HUES6 (cell line): ENCODE data around the gene DCBLD1.

Experiments
- H3K27ac ChIP-seq: 2 replicates; pipeline ENCODE4 v1.7.0; 2013; ENCODE audit warnings: low read depth, mild to moderate bottlenecking, low read length, inconsistent platforms
- H3K27me3 ChIP-seq: 2 replicates; pipeline ENCODE4 v1.6.1; 2013; ENCODE audit warnings: low read length; ENCODE audit not compliant: control insufficient read depth, insufficient read depth
- H3K36me3 ChIP-seq: 2 replicates; pipeline ENCODE4 v1.6.1; 2013; ENCODE audit warnings: low read length; ENCODE audit not compliant: control insufficient read depth, insufficient read depth
- H3K4me1 ChIP-seq: 2 replicates; pipeline ENCODE4 v1.6.1; 2013; ENCODE audit warnings: low read length; ENCODE audit not compliant: control insufficient read depth, insufficient read depth
- H3K4me3 ChIP-seq: 2 replicates; pipeline ENCODE4 v1.5.1; 2013; ENCODE audit warnings: low read depth, low read length
- H3K9ac ChIP-seq: one replicate; pipeline ENCODE4 v1.6.1; 2013; ENCODE audit warnings: mild to moderate bottlenecking, low read length
- H3K9me3 ChIP-seq: 2 replicates; pipeline ENCODE4 v1.6.1; 2013; ENCODE audit warnings: low read depth, low read length; ENCODE audit not compliant: control insufficient read depth, insufficient read depth

Gene DCBLD1

DNA sequence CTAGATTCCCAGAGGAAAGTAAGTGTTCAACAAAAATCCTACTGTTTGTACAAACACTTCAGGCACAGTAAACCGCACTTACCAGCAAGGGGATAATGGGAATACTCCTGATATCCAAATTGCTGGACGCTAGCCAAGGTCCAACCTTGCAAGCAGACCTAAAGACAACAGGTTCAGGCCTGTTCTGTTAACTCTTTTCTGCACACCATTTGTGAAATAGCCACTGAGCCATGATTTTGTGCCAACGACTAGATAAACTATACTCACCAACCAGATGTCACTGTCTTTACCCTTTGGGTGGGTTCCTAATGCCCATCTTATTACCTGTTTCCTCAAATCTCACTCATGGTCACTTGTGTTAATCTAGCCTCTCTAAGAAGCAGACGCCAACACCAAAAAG is 76.3 kb downstream of the DCBLD1 start:
- Histone ChIP-seq H3K9ac (no peak overlapping the region), H3K9me3 (no peaks in the 10 kb centered on the region), H3K4me1 (peaks cover 5% of the 10 kb centered on the region; the same call in 1 of the 2 replicates), H3K27me3 (no peaks in the 10 kb centered on the region), H3K27ac (no peak overlapping the region), H3K4me3 (no peak overlapping the region), H3K36me3 (peaks cover 12% of the 10 kb centered on the region)

DNA sequence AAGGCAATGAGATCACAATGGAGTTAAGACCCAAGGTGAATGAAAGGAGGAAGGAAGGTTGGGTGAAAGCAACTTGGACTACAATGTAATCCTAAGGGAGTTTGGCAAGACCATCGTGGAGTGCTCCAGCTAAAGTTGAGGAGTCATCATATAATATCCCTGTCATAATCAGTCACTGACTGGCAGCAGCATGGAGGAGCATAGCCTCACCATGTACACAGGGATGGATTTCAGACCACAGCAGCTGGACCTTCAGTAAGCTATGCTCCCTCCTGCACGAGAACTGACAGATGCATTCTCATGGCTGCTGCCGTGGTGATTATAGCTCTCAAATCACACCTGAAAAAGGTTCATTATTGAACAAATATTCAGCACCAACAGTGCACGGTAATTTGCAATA is 76.8 kb downstream of the DCBLD1 start:
- no peaks in the 10 kb centered on the region for H3K27me3 ChIP-seq
- no peak overlapping the region for H3K27ac ChIP-seq
- H3K4me3 ChIP-seq = no peak overlapping the region
- no peaks in the 10 kb centered on the region for H3K9me3 ChIP-seq
- H3K36me3 ChIP-seq = peaks cover 12% of the 10 kb centered on the region
- no peak overlapping the region for H3K9ac ChIP-seq
- H3K4me1 ChIP-seq = peaks cover 4% of the 10 kb centered on the region; the same call in 1 of the 2 replicates

DNA sequence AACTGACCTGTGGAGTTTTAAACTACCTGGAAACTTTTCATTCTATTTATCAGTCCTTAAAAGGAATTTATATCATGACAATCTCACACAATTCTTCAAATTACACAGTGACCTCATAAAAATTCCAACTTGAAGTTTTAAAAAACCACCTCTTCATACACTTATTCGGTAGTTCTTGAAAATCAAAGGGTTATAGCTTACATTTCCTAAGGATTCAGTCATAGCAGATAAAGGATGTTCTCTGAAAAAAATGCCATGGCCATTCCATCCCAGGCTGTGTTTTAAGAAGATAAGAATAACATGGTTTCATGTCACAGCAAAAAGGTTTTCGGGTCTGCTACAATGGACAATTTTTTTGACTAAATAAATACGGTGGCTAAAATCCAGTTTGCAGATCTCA is 78.7 kb downstream of the DCBLD1 start:
- H3K9me3 ChIP-seq = no peaks in the 10 kb centered on the region
- peaks cover 28% of the 10 kb centered on the region for H3K36me3 ChIP-seq
- H3K27ac ChIP-seq = no peak overlapping the region
- no peak overlapping the region for H3K9ac ChIP-seq
- H3K27me3 ChIP-seq = no peaks in the 10 kb centered on the region
- no peak overlapping the region for H3K4me3 ChIP-seq
- no peaks in the 10 kb centered on the region for H3K4me1 ChIP-seq

DNA sequence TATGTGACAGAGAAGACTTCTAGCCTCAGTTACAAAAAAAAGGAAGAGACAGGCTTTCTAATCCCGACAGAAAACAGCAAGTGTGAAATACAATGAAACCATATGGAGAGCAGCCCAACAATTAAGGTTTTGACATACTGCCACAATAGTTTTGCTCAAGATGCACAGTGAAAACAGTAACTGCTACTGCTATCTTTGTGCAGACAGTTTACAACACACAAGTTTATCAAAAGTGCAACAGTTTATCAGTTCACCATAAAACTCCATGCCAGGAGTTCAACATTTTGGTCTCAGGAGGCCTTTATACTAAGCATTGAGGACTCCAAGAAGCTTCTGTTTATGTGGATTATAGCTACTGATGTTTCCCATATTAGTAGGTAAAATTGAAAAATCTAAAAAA is 82.2 kb downstream of the DCBLD1 start:
- Histone ChIP-seq H3K27ac (no peak overlapping the region), H3K9me3 (no peaks in the 10 kb centered on the region), H3K36me3 (peaks cover 55% of the 10 kb centered on the region), H3K9ac (no peak overlapping the region), H3K27me3 (no peaks in the 10 kb centered on the region), H3K4me1 (no peaks in the 10 kb centered on the region), H3K4me3 (no peak overlapping the region)

DNA sequence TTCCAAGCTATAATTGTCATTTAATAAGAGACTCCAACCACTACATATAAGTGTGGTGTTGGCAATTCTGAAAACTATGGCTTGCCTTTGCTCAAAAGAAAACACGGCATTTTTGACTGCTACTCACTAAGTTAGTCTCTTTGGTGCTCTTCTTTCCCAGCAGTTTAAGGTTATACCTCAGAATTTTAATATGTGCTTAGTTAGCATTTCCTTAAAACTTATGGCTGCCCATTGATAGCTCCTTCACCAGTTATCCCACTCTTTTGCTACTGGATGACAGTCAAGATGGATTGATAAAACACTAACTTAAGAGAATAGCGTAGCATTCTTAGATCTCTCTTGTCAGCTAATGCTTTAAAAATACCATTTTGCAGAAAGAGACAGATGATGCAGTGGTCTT is 85.8 kb downstream of the DCBLD1 start:
- Histone ChIP-seq H3K4me3 (no peak overlapping the region), H3K27me3 (no peaks in the 10 kb centered on the region), H3K4me1 (no peaks in the 10 kb centered on the region), H3K27ac (no peak overlapping the region), H3K36me3 (peaks cover 60% of the 10 kb centered on the region), H3K9me3 (no peaks in the 10 kb centered on the region), H3K9ac (no peak overlapping the region)

DNA sequence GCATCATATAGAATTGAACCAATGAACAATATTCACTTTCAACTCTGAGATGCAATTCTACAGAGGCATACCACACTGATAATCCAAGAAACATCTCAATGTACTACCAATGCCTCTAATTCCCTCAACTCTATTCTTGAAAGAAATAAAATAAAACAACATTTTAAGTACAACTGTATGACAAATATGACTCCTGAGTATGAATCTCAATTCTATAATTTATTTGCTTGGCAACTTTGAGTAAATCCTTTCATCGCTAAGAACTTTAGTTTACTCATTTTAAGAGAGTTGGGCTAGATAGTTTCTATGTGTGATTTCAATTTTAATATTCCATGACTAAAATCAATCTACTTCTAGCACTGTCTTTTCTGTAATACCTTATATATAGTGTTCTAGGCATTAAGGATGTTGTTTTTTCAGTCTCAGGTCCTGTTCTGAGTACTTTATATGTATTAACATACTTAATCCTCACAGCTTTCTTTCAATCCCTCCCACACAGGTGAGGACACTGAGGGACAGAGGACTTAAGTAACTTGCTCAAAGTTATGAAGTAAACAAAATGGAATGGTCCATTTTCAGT is 86.4 kb downstream of the DCBLD1 start:
- H3K4me1 ChIP-seq = no peaks in the 10 kb centered on the region
- H3K36me3 ChIP-seq = peaks cover 62% of the 10 kb centered on the region
- H3K27ac ChIP-seq = no peak overlapping the region
- H3K9ac ChIP-seq = no peak overlapping the region
- H3K27me3 ChIP-seq = no peaks in the 10 kb centered on the region
- H3K4me3 ChIP-seq = no peak overlapping the region
- no peaks in the 10 kb centered on the region for H3K9me3 ChIP-seq

DNA sequence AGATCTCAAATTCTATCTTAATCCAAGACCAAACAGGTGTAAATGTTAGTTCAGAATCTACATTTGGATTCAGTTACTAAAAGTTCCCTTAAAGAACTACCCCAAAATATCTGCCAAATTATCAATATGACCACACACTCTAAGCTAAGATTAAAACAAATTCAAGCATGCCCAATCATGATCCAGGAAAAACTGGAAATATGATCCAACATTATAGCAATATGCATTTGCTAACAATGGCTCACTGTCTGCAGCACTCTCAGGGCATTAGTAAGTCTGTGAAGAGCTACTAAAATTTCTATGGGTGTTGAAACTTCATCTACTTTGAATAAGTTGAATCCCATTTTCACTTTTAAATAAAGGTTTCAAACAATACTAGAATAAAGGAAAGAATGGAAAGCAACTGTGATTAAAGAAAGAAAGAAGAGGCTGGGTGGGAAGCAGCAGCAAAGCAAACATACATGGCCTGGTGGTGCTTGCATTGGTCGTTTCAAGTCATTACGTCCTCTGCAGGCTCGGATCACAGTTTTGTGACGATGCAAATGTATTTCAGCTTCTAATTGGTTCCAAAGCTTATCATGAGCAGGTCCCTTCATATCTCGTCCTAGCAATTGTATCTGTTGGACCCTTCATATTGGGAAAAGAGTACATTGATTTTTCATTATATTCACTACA is 90.7 kb downstream of the DCBLD1 start:
- Histone ChIP-seq H3K4me3 (no peak overlapping the region), H3K4me1 (no peaks in the 10 kb centered on the region), H3K9ac (no peak overlapping the region), H3K27me3 (no peaks in the 10 kb centered on the region), H3K27ac (no peak overlapping the region), H3K36me3 (peaks cover 52% of the 10 kb centered on the region), H3K9me3 (no peaks in the 10 kb centered on the region)

DNA sequence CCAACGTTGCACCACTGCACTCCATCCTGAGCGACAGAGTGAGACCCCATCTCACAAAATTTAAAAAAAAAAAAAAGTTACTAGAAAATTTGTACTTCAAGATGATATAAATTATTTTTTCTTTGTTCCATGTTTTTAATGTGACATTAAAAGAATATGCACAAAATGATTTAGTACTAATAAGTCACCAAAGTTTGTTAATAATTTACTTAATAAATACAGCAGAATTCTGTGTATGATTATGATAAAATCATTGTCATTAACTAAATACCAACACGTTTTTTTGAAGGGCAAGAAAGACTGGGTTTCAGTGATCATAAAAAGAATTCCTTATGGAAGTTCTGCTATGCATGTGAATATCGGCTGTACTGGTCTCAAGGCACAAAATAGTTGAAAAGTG is 91.7 kb downstream of the DCBLD1 start:
- Histone ChIP-seq H3K9ac (no peak overlapping the region), H3K36me3 (peaks cover 44% of the 10 kb centered on the region), H3K4me1 (no peaks in the 10 kb centered on the region), H3K27me3 (no peaks in the 10 kb centered on the region), H3K9me3 (no peaks in the 10 kb centered on the region), H3K4me3 (no peak overlapping the region), H3K27ac (no peak overlapping the region)

DNA sequence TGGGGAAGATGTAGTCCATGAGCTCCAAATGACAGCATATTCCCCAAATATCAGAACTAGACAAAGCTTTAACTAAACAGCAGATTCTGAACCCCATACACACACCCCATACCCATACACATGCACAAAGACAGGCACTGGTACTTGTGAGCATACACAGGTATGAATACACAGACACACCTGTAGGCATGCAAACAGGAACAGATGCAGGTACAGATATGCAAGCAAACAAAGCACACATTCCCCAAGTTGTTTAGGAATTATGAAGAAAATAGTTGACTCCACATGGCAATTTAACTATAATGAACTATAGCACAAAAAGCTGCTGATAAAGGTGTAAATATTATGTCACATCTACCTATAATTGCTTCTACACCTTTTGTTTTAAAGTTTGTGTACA is 103.2 kb downstream of the DCBLD1 start:
- H3K27ac ChIP-seq = no peak overlapping the region
- no peaks in the 10 kb centered on the region for H3K4me1 ChIP-seq
- H3K36me3 ChIP-seq = peaks cover 23% of the 10 kb centered on the region
- no peak overlapping the region for H3K4me3 ChIP-seq
- no peaks in the 10 kb centered on the region for H3K27me3 ChIP-seq
- H3K9ac ChIP-seq = no peak overlapping the region
- H3K9me3 ChIP-seq = no peaks in the 10 kb centered on the region

DNA sequence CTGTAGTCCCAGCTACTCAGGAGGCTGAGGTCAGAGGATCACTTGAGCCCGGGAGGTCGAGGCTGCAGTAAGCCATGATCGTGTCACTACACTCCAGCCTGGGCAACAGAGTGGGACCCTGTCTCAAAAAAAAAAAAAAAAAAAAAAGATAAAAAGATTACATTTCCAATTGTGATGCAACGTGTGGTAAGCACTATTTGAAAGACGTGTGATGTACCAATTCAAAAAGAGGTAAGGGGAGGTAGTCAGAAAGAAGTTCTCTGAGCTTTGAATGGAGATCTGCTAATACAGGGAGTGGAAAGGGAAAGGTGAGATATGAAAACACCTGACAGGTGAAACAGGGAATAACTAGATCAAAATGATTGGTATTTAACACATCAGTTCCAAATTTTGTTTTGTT is 108.0 kb downstream of the DCBLD1 start:
- H3K9ac ChIP-seq = no peak overlapping the region
- H3K36me3 ChIP-seq = peaks cover 18% of the 10 kb centered on the region
- H3K27me3 ChIP-seq = no peaks in the 10 kb centered on the region

DNA sequence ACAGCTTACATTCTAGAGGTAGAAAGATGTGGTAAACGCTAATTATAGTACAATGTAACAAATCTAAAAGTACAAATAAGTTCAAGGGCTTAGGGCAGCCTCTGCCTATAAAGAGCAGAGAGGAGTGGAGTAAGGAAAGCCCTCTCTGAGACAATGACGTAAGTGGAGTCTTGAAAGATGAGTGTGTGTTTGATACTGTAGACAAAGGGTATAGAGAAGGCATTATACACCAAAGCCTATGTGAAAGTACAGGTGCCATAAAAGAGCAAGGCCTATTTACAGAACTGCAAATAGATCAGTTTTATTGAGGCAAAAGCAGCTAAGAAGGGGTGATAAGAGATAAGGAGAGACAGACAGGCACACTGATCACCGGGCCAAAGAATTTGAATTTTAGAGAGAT is 108.9 kb downstream of the DCBLD1 start:
- H3K27me3 ChIP-seq = no peaks in the 10 kb centered on the region
- H3K36me3 ChIP-seq = peaks cover 18% of the 10 kb centered on the region
- no peak overlapping the region for H3K9ac ChIP-seq
- H3K27ac ChIP-seq = no peak overlapping the region
- no peaks in the 10 kb centered on the region for H3K9me3 ChIP-seq
- H3K4me1 ChIP-seq = no peaks in the 10 kb centered on the region; the same call in 1 of the 2 replicates
- no peak overlapping the region for H3K4me3 ChIP-seq

More for the DNA sequence above, 108.0 kb downstream of the DCBLD1 start:
- Histone ChIP-seq H3K9me3 (no peaks in the 10 kb centered on the region), H3K27ac (no peak overlapping the region), H3K4me1 (no peaks in the 10 kb centered on the region; the same call in 1 of the 2 replicates), H3K4me3 (no peak overlapping the region)
